K562 (cell line): ENCODE data around the gene CNPY4. TPM values are rescaled to one million over a fixed set of nuclear protein-coding genes. Genes with fewer than 3 reads are reported as not detected.

Experiments used
- ATAC-seq: fragments of 200-7000 bp; cut with Tn5 transposase; 3 replicates; pipeline ENCODE4 v1.9.1; 2020; ENCODE audit warnings: moderate library complexity
- BruUV-seq: library from RNA; stranded (reverse); fragments of 400-500 nt; replicated peaks from 2 replicates; lab custom pipeline; 2021; lab: Mats Ljungman, UMichigan
- CTCF ChIA-PET: fragments of 300-600 bp; formaldehyde crosslinking; extraction: SDS; loops from one replicate; lab custom pipeline; 2021; ENCODE audit warnings: low intra/inter-chr PET ratio; lab: Yijun Ruan, JAX
- POLR2A ChIA-PET: fragments of 300-600, 350-650 bp; sonication (Branson Sonifier 250); formaldehyde crosslinking; extraction: SDS; loops from one replicate; lab custom pipeline; 2021; ENCODE audit warnings: antibody characterized with exemption, inconsistent platforms; lab: Yijun Ruan, JAX
- DNase-seq, 4 experiments: peaks; one replicate each; pipeline versions ENCODE4 v3.0.0 to v3.0.0-alpha.2; 2011 to 2018; ENCODE audit warnings: low spot score in 3 of 4, mixed read lengths in 3 of 4; ENCODE audit errors: extremely low read depth in 1 of 4
- FAIRE-seq: peaks from 2 replicates; lab custom pipeline; 2011; peaks lifted over from hg19 to GRCh38; lab: Jason Lieb, UNC
- H2AFZ ChIP-seq: 2 replicates; pipeline ENCODE4 v1.6.0; 2011; ENCODE audit warnings: low read depth, low read length, control low read depth, inconsistent platforms
- H3K27ac ChIP-seq: fragments of 200-600 bp; 3 replicates; pipeline ENCODE4 v1.8.0; 2011; ENCODE audit warnings: low read depth, mild to moderate bottlenecking, control low read depth, inconsistent platforms, low read length, moderate library complexity, mixed read lengths; ENCODE audit errors: extremely low read depth
- H3K27me3 ChIP-seq, 2 experiments: fragments of 300-600 bp in 1 of 2; 2 replicates in 1 of 2; 3 replicates in 1 of 2; pipeline versions ENCODE4 v1.6.0 to v1.8.0; 2011; ENCODE audit warnings: inconsistent platforms in 2 of 2, low read length in 2 of 2, mild to moderate bottlenecking in 1 of 2, mixed read lengths in 1 of 2, moderate library complexity in 1 of 2; ENCODE audit not compliant: control insufficient read depth in 2 of 2, insufficient read depth in 2 of 2
- H3K36me3 ChIP-seq: fragments of 300-600 bp; 3 replicates; pipeline ENCODE4 v1.8.0; 2011; ENCODE audit warnings: mild to moderate bottlenecking, low read length, inconsistent platforms; ENCODE audit not compliant: control insufficient read depth, insufficient read depth
- H3K4me1 ChIP-seq, 2 experiments: fragments of 200-600 bp in 1 of 2; replicated peaks in 1 of 2; 2 replicates in 1 of 2; 3 replicates in 1 of 2; pipeline versions ENCODE4 v1.5.1 to v1.8.0; 2011; ENCODE audit warnings: inconsistent platforms in 2 of 2, low read length in 2 of 2, mild to moderate bottlenecking in 1 of 2, mixed read lengths in 1 of 2, moderate library complexity in 1 of 2; ENCODE audit not compliant: control insufficient read depth in 2 of 2, insufficient read depth in 2 of 2
- H3K4me2 ChIP-seq: 2 replicates; pipeline ENCODE4 v1.6.1; 2011; ENCODE audit warnings: low read length, control low read depth, inconsistent platforms, mixed read lengths; ENCODE audit not compliant: insufficient read depth
- H3K4me3 ChIP-seq: fragments of 200-600 bp; sonication (generic), shearing (Covaris generic); 2 replicates; pipeline ENCODE4 v1.5.1; 2016; ENCODE audit warnings: control low read depth, inconsistent platforms
- H3K79me2 ChIP-seq: fragments of 200-600 bp; 3 replicates; pipeline ENCODE4 v1.8.0; 2011; ENCODE audit warnings: low read length, inconsistent platforms; ENCODE audit not compliant: control insufficient read depth, insufficient read depth
- H3K9ac ChIP-seq, 2 experiments: 2 replicates each; pipeline versions ENCODE4 v1.6.0 to v1.6.1; 2011; ENCODE audit warnings: low read depth in 2 of 2, low read length in 2 of 2, control low read depth in 1 of 2, inconsistent platforms in 1 of 2, mild to moderate bottlenecking in 1 of 2, mixed read lengths in 1 of 2; ENCODE audit not compliant: insufficient read depth in 1 of 2
- H3K9me1 ChIP-seq: one replicate; pipeline ENCODE4 v1.6.0; 2011; ENCODE audit warnings: inconsistent platforms, mild to moderate bottlenecking, low read length, moderate library complexity; ENCODE audit not compliant: control insufficient read depth, insufficient read depth
- H3K9me3 ChIP-seq: replicated peaks from 2 replicates; pipeline ENCODE4 v1.5.1; 2011; ENCODE audit warnings: low read depth, low read length, inconsistent platforms; ENCODE audit not compliant: control insufficient read depth, insufficient read depth
- H4K20me1 ChIP-seq: replicated peaks from 2 replicates; pipeline ENCODE4 v1.6.1; 2011; ENCODE audit warnings: low read length, inconsistent platforms, mixed read lengths; ENCODE audit not compliant: control insufficient read depth, insufficient read depth
- ATF1 ChIP-seq, 2 experiments: fragments of 450-650 bp in 1 of 2; IDR thresholded peaks; 2 replicates each; pipeline ENCODE4 v1.6.1; 2016; ENCODE audit warnings: missing compliant biosample characterization in 1 of 2, missing genetic modification characterization in 1 of 2
- NFRKB ChIP-seq: fragments of 450-650 bp; IDR thresholded peaks from 2 replicates; pipeline ENCODE4 v1.6.1; 2016; ENCODE audit warnings: low read depth
- NFYB ChIP-seq: IDR thresholded peaks from 2 replicates; pipeline ENCODE4 v1.6.1; 2011; ENCODE audit warnings: mild to moderate bottlenecking, moderate library complexity; ENCODE audit not compliant: insufficient read length; ENCODE audit errors: extremely low read depth
- SPI1 ChIP-seq: IDR thresholded peaks from 2 replicates; pipeline ENCODE4 v1.6.1; 2011; ENCODE audit warnings: low read depth, low read length, control low read depth, borderline replicate concordance
- ZFP36 ChIP-seq: fragments of 150-350 bp; IDR thresholded peaks from 2 replicates; pipeline ENCODE4 v1.6.1; 2018; ENCODE audit warnings: low read length, low read depth; ENCODE audit not compliant: partially characterized antibody
- ZNF445 ChIP-seq: fragments of 250-450 bp; sonication (Bioruptor Pico); IDR thresholded peaks from 2 replicates; pipeline ENCODE4 v1.4.0; 2020; ENCODE audit warnings: low read depth, mild to moderate bottlenecking, moderate library complexity
- WGBS: fragments of 100-300 bp; shearing (Covaris generic); methylation state at CpG from one replicate; pipeline ENCODE4 v1.1.6; 2016; ENCODE audit warnings: low coverage, mixed read lengths; ENCODE audit not compliant: insufficient coverage; ENCODE audit errors: missing lambda C conversion rate; 5-methylcytosine and 5-hydroxymethylcytosine counted together
- in situ Hi-C: fragments of 300-500 bp; cut with MboI; formaldehyde crosslinking; loops from 4 replicates; pipeline ENCODE4 v1.15.0; 2018; ENCODE audit warnings: inconsistent platforms, mixed read lengths
- intact Hi-C: fragments of 100-400 bp; cut with micrococcal nuclease; formaldehyde crosslinking; loops from 2 replicates; pipeline ENCODE4 v1.14.2; 2022
- polyA plus RNA-seq, 8 experiments: library from polyadenylated mRNA; depleted of rRNA in 4 of 8; stranded (reverse) in 5 of 8; unstranded in 3 of 8; fragments of >200 nt; fragmentation: Nextera tagmentation in 2 of 8; fragmentation: Illumina TruSeq in 1 of 8; extraction: Ambion mirVana in 2 of 8; extraction: Trizol in 1 of 8; gene quantifications; 2 replicates each; pipeline versions ENCODE4 v1.2.1 to v1.2.3, GENCODE V29; 2011 to 2014; ENCODE audit warnings: inconsistent platforms in 1 of 8, missing spikeins in 1 of 8
- total RNA-seq, 7 experiments: library from RNA; depleted of rRNA in 6 of 7; stranded (reverse); fragments of >200 nt in 6 of 7; fragmentation: Illumina TruSeq in 2 of 7; extraction: Trizol in 2 of 7; gene quantifications; 2 replicates each; pipeline versions ENCODE4 v1.2.1 to v1.2.3, GENCODE V29; 2011 to 2021; ENCODE audit warnings: low replicate concordance in 1 of 7
- TF ChIP-seq, protein P1 (sequence below), 2 experiments: fragments of 450-650 bp; IDR thresholded peaks; 2 replicates each; pipeline ENCODE4 v1.6.1; 2016; ENCODE audit warnings: mild to moderate bottlenecking in 2 of 2, borderline replicate concordance in 1 of 2, low read depth in 1 of 2, moderate library complexity in 1 of 2
- TF ChIP-seq, protein P2 (sequence below): fragments of 250-450 bp; sonication (Bioruptor Pico); IDR thresholded peaks from 2 replicates; pipeline ENCODE4 v1.4.0; 2020; ENCODE audit warnings: mild to moderate bottlenecking
- TF ChIP-seq, protein P3 (sequence below): sonication (generic); formaldehyde crosslinking; IDR thresholded peaks from 2 replicates; pipeline ENCODE4 v1.9.0; 2022; ENCODE audit warnings: mild to moderate bottlenecking, missing genetic modification reagents

CNPY4 gene
- total and polyA plus RNA-seq, 9 of the 15 experiments (the other 6 are each of a cell fraction or from before 2014, with no cell fraction given): 1.9 to 11.2 (median 7.0) TPM

DNA sequence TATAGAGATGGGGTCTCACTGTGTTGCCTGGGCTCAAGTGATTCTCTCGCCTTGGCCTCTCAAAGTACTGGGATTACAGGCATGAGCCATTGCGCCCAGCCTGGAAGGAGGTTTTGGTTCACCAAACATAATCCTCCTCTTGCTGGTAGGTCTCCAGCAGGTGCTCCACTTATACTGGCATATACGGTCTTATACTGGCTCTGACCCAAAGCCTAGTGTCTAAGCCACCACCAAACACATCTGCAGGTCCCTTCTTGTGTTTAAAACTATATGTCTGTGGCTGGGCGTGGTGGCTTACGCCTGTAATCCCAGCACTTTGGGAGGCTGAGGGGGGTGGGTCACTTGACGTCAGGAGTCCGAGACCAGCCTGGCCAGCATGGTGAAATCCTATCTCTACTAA lies 12.7 kb downstream of the CNPY4 start:
- H2AFZ ChIP-seq: 0 out of 2 replicates have a peak overlapping the region, but pooled peaks have one; percentile 61
- ATAC-seq (peak; percentile 1; the same call in 1 of the 3 replicates), DNase-seq (no peak), FAIRE-seq (no peak)
- H3K79me2 ChIP-seq: peaks cover 3% of the 10 kb centered on the region; the same call in 2 of the 3 replicates
- H3K9me3 ChIP-seq: no peaks in the 10 kb centered on the region
- no peaks in the 10 kb centered on the region; a peak in 2 of 5 replicates for H3K27me3 ChIP-seq
- peaks cover 11 to 16% of the 10 kb centered on the region in 2 experiments for H3K4me1 ChIP-seq
- peak overlapping the region; percentile 47; the same call in 1 of the 2 replicates for H3K4me2 ChIP-seq
- H4K20me1 ChIP-seq: no peaks in the 10 kb centered on the region
- H3K27ac ChIP-seq: no peak overlapping the region
- H3K9ac ChIP-seq: no peak overlapping the region
- intact Hi-C loops (loop anchor here (1.0 to 2.0 kb wide), 4 partner anchors 57 to 275 kb away; no protein-coding TSS in a partner anchor), in situ Hi-C loops (loop anchor here (5.0 kb wide), 2 partner anchors 80 to 215 kb away; no protein-coding TSS in a partner anchor)
- 35% methylated on average over 7 of the region's 7 CpGs for WGBS
- ChIA-PET CTCF (interaction anchor here (0.6 to 4.8 kb wide), 8 partner anchors 77 to 289 kb away, joined by 3 to 54 read pairs (median 4); no protein-coding TSS in a partner anchor), POLR2A (interaction anchor here (0.7 to 3.8 kb wide), 7 partner anchors 10 to 297 kb away, joined by 3 to 13 read pairs (median 3); partner anchors contain the start of genes GPC2, LAMTOR4 and MEPCE)
- H3K9me1 ChIP-seq: no peaks in the 10 kb centered on the region
- no peaks in the 10 kb centered on the region for H3K36me3 ChIP-seq
- no TSS peak for BruUV-seq
- H3K4me3 ChIP-seq: no peak overlapping the region
- TF ChIP-seq, protein P1, sequence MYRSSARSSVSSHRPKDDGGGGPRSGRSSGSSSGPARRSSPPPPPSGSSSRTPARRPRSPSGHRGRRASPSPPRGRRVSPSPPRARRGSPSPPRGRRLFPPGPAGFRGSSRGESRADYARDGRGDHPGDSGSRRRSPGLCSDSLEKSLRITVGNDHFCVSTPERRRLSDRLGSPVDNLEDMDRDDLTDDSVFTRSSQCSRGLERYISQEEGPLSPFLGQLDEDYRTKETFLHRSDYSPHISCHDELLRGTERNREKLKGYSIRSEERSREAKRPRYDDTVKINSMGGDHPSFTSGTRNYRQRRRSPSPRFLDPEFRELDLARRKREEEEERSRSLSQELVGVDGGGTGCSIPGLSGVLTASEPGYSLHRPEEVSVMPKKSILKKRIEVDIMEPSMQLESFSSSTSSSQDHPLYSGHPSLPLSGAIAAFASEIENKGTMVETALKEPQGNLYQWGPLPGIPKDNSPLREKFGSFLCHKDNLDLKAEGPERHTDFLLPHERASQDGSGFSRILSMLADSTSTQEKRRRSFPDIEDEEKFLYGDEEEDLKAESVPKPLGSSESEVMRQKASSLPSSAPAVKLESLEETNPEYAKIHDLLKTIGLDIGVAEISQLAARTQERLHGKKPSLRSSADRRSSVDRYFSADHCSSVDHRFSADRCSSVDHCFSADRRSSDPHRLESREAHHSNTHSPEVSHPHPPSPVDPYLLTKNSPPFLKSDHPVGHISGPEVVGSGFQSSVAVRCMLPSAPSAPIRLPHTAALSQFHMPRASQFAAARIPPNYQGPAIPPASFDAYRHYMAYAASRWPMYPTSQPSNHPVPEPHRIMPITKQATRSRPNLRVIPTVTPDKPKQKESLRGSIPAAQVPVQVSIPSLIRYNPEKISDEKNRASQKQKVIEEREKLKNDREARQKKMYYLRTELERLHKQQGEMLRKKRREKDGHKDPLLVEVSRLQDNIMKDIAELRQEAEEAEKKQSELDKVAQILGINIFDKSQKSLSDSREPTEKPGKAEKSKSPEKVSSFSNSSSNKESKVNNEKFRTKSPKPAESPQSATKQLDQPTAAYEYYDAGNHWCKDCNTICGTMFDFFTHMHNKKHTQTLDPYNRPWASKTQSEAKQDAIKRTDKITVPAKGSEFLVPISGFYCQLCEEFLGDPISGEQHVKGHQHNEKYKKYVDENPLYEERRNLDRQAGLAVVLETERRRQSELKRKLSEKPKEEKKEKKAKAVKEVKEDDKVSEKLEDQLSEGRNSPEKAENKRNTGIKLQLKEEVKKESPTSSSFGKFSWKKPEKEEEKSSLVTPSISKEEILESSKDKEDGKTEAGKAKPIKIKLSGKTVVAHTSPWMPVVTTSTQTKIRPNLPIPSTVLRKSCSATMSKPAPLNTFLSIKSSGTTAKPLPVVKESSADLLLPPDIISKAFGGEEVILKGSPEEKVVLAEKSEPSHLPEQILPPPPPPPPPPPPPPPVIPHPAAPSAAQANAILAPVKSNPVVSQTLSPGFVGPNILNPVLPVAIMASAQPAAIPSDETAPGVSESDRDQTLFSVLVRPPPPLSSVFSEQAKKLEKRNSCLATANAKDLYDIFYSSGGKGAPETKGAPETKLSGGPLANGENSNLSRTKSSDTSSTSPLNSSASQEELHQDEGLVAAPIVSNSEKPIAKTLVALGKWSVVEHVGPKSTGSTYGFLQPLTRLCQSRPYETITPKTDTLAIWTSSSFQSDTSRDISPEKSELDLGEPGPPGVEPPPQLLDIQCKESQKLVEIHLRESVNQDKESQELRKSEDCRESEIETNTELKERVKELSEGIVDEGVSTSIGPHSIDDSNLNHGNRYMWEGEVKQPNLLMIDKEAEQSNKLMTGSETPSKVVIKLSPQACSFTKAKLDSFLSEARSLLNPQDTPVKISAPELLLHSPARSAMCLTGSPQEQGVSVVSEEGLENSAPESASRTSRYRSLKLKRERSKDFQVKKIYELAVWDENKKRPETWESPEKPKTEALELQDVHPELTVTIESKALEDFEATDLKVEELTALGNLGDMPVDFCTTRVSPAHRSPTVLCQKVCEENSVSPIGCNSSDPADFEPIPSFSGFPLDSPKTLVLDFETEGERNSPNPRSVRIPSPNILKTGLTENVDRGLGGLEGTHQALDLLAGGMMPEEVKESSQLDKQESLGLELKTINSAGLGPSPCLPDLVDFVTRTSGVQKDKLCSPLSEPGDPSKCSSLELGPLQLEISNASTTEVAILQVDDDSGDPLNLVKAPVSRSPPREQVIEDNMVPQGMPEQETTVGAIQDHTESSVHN (IDR thresholded peaks at IDR 0.05; ENCODE audit: borderline replicate concordance in 1 of 2, low read depth in 1 of 2): no peak
- no peak for TF ChIP-seq NFYB
- no peak for TF ChIP-seq NFRKB
- TF ChIP-seq ZNF445 (CRISPR knock-in tag): no peak
- no peak for TF ChIP-seq ATF1 (CRISPR knock-in tag; IDR thresholded peaks at IDR 0.05)
- no peak for TF ChIP-seq ATF1 (tag; IDR thresholded peaks at IDR 0.05)
- TF ChIP-seq, protein P2, sequence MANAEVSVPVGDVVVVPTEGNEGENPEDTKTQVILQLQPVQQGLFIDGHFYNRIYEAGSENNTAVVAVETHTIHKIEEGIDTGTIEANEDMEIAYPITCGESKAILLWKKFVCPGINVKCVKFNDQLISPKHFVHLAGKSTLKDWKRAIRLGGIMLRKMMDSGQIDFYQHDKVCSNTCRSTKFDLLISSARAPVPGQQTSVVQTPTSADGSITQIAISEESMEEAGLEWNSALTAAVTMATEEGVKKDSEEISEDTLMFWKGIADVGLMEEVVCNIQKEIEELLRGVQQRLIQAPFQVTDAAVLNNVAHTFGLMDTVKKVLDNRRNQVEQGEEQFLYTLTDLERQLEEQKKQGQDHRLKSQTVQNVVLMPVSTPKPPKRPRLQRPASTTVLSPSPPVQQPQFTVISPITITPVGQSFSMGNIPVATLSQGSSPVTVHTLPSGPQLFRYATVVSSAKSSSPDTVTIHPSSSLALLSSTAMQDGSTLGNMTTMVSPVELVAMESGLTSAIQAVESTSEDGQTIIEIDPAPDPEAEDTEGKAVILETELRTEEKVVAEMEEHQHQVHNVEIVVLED (CRISPR knock-in tag): no peak
- TF ChIP-seq, protein P3, sequence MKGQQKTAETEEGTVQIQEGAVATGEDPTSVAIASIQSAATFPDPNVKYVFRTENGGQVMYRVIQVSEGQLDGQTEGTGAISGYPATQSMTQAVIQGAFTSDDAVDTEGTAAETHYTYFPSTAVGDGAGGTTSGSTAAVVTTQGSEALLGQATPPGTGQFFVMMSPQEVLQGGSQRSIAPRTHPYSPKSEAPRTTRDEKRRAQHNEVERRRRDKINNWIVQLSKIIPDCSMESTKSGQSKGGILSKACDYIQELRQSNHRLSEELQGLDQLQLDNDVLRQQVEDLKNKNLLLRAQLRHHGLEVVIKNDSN (CRISPR knock-in tag): peak; percentile 32; the same call in 1 of the 2 replicates
- no peak for TF ChIP-seq SPI1
- TF ChIP-seq ZFP36: no peak
